ENCODE results near the gene LONP1.

Gene LONP1

GRCh38 chr19:5677136-5677535, 42.8 kb downstream of the LONP1 start:
- DNase-seq = no peak

- no peak for DNase-seq
Measured at GRCh38 chr19:5676772-5677105, 43.2 kb downstream of the LONP1 start.

GRCh38 chr19:5676105-5676771, 43.7 kb downstream of the LONP1 start:
- no peak for DNase-seq

- no peak for DNase-seq
Measured at GRCh38 chr19:5674714-5675113, 45.2 kb downstream of the LONP1 start.

GRCh38 chr19:5673752-5674151, 46.2 kb downstream of the LONP1 start:
- no peak for DNase-seq

- no peak for DNase-seq
Measured at GRCh38 chr19:5672708-5673459, 47.1 kb downstream of the LONP1 start.

GRCh38 chr19:5671600-5671999, 48.3 kb downstream of the LONP1 start:
- DNase-seq = no peak

- DNase-seq = no peak
Measured at GRCh38 chr19:5669212-5669611, 50.7 kb downstream of the LONP1 start.

- no peak for DNase-seq
Measured at GRCh38 chr19:5667751-5668271, 52.1 kb downstream of the LONP1 start.

GRCh38 chr19:5666921-5667610, 52.9 kb downstream of the LONP1 start:
- no peak for DNase-seq

- no peak for DNase-seq
Measured at GRCh38 chr19:5665781-5666513, 54.0 kb downstream of the LONP1 start.

GRCh38 chr19:5664515-5664914, 55.4 kb downstream of the LONP1 start:
- DNase-seq = no peak

GRCh38 chr19:5663904-5664303, 56.0 kb downstream of the LONP1 start:
- DNase-seq = no peak

- no peak for DNase-seq
Measured at GRCh38 chr19:5661483-5661882, 58.5 kb downstream of the LONP1 start.

GRCh38 chr19:5655412-5655811, 64.5 kb downstream of the LONP1 start:
- DNase-seq = no peak

- no peak for DNase-seq
Measured at GRCh38 chr19:5654931-5655330, 65.0 kb downstream of the LONP1 start.

GRCh38 chr19:5652261-5652660, 67.7 kb downstream of the LONP1 start:
- no peak for DNase-seq

GRCh38 chr19:5651361-5651760, 68.6 kb downstream of the LONP1 start:
- DNase-seq = no peak

- DNase-seq = no peak
Measured at GRCh38 chr19:5648464-5648863, 71.5 kb downstream of the LONP1 start.

- no peak for DNase-seq
Measured at GRCh38 chr19:5646703-5647102, 73.2 kb downstream of the LONP1 start.

GRCh38 chr19:5645409-5645808, 74.5 kb downstream of the LONP1 start:
- no peak for DNase-seq

- DNase-seq = no peak
Measured at GRCh38 chr19:5644037-5644436, 75.9 kb downstream of the LONP1 start.

GRCh38 chr19:5643060-5643459, 76.9 kb downstream of the LONP1 start:
- no peak for DNase-seq
